ENCODE measurements around the gene HPCAL1. TPM values are rescaled to one million over a fixed set of nuclear protein-coding genes. Genes with fewer than 3 reads are reported as not detected.

The HPCAL1 gene
- total and polyA plus RNA-seq, 10 of the 15 experiments (the other 5 are each of a cell fraction or from before 2014, with no cell fraction given), result 0.40 to 12.8 (median 7.9) TPM

GRCh38 chr2:10462178-10463083, 159.7 kb downstream of the HPCAL1 start (continued):
- TF ChIP-seq ZNF384 (IDR thresholded peaks at IDR 0.05; ENCODE audit: borderline replicate concordance, low read depth, low read length), result no peak

GRCh38 chr2:10465910-10466309, 163.2 kb downstream of the HPCAL1 start:
- no peak overlapping the region for H3K9ac ChIP-seq (ENCODE audit: control insufficient read depth, insufficient read depth, low read length)
- no peak overlapping the region for H2AFZ ChIP-seq (ENCODE audit: control insufficient read depth, low read depth, low read length)
- TF ChIP-seq ETV6 (conservative IDR thresholded peaks at IDR 0.05 in 1 of 2, IDR thresholded peaks at IDR 0.05 in 1 of 2; ENCODE audit: borderline replicate concordance in 1 of 2, low read depth in 1 of 2) (no peak), IKZF1 (conservative IDR thresholded peaks at IDR 0.05) (no peak), ZNF687 (IDR thresholded peaks at IDR 0.05) (no peak), EZH2 (IDR thresholded peaks at IDR 0.05; ENCODE audit: borderline replicate concordance, control insufficient read depth, low read depth, low read length) (no peak), MTA2 (IDR thresholded peaks at IDR 0.05; ENCODE audit: low read depth) (no peak)
- H3K27ac ChIP-seq (ENCODE audit: control insufficient read depth, insufficient read depth), result no peak overlapping the region
- ChIA-PET SMC1A (ENCODE audit: uncharacterized antibody, unreplicated experiment) (no interaction called here), RAD21 (ENCODE audit: unreplicated experiment) (no interaction called here), POLR2A (no interaction called here), CTCF (interaction anchor here (0.6 kb wide), 2 partner anchors 105 to 1562 kb away, joined by 3 read pairs; no protein-coding TSS in a partner anchor)
- DNase-seq (ENCODE audit: low read depth, low spot score) (no peak), ATAC-seq (no peak), FAIRE-seq (no peak)
- no peaks in the 10 kb centered on the region; a peak in 1 of 4 replicates for H3K27me3 ChIP-seq (replicated peaks in 1 of 2; ENCODE audit: control insufficient read depth in 2 of 2, insufficient read depth in 2 of 2, low read length in 1 of 2)
- no peaks in the 10 kb centered on the region for H4K20me1 ChIP-seq (ENCODE audit: control insufficient read depth, insufficient read depth)
- H3K4me2 ChIP-seq (ENCODE audit: control insufficient read depth, insufficient read depth), result no peak overlapping the region
- H3K79me2 ChIP-seq (ENCODE audit: control insufficient read depth, insufficient read depth, low read length), result no peaks in the 10 kb centered on the region
- H3K4me3 ChIP-seq, result no peak overlapping the region
- WGBS (ENCODE audit: insufficient coverage, insufficient replicate concordance, low lambda C conversion rate, missing lambda C conversion rate), result 79% methylated on average over 5 of the region's 5 CpGs
- no peaks in the 10 kb centered on the region for H3K36me3 ChIP-seq (ENCODE audit: control insufficient read depth in 2 of 2, insufficient read depth in 2 of 2, low read length in 1 of 2)
- intact Hi-C loops (cut with micrococcal nuclease; ENCODE audit: unreplicated experiment) (no loop called here), in situ Hi-C loops (cut with MboI) (no loop called here)
- BruUV-seq (replicated peaks), result no TSS peak
- H3K9me3 ChIP-seq (replicated peaks; ENCODE audit: control insufficient read depth, insufficient read depth, low read length), result no peaks in the 10 kb centered on the region
- H3K4me1 ChIP-seq (ENCODE audit: control insufficient read depth, insufficient read depth, low read length), result no peaks in the 10 kb centered on the region
